ENCODE results near the gene CAMK2N1. TPM values are rescaled to one million over a fixed set of nuclear protein-coding genes. Genes with fewer than 3 reads are reported as not detected.

Gene CAMK2N1
- total RNA-seq, 1 experiment from 2014 or later, result 51.2 TPM

- intact Hi-C loops (cut with micrococcal nuclease), result no loop called here
- ChIA-PET POLR2A (ENCODE audit: unreplicated experiment) (no interaction called here), CTCF (no interaction called here)
- DNase-seq, result no peak
- Histone ChIP-seq H3F3A (ENCODE audit: low read length, unreplicated experiment) (peaks cover 3% of the 10 kb centered on the region), H3K27me3 (ENCODE audit: low read length) (peaks cover 3% of the 10 kb centered on the region; the same call in 1 of the 2 replicates), H4K20me1 (ENCODE audit: low read length) (no peaks in the 10 kb centered on the region), H3K4me2 (ENCODE audit: low read length) (no peak overlapping the region), H3K9me3 (ENCODE audit: low read length) (no peaks in the 10 kb centered on the region), H3K4me1 (ENCODE audit: insufficient read depth, low read length) (peaks cover 8% of the 10 kb centered on the region), H3K9me2 (replicated peaks; ENCODE audit: low read length) (no peaks in the 10 kb centered on the region), H3K9ac (ENCODE audit: low read length) (no peak overlapping the region), H3K4me3 (ENCODE audit: low read length) (no peak overlapping the region), H2AFZ (ENCODE audit: low read length) (no peak overlapping the region), H3K36me3 (ENCODE audit: low read depth, low read length) (no peaks in the 10 kb centered on the region), H3K79me2 (ENCODE audit: low read length) (no peaks in the 10 kb centered on the region), H3K27ac (ENCODE audit: low read length) (no peak overlapping the region)
- TF ChIP-seq, protein P1, sequence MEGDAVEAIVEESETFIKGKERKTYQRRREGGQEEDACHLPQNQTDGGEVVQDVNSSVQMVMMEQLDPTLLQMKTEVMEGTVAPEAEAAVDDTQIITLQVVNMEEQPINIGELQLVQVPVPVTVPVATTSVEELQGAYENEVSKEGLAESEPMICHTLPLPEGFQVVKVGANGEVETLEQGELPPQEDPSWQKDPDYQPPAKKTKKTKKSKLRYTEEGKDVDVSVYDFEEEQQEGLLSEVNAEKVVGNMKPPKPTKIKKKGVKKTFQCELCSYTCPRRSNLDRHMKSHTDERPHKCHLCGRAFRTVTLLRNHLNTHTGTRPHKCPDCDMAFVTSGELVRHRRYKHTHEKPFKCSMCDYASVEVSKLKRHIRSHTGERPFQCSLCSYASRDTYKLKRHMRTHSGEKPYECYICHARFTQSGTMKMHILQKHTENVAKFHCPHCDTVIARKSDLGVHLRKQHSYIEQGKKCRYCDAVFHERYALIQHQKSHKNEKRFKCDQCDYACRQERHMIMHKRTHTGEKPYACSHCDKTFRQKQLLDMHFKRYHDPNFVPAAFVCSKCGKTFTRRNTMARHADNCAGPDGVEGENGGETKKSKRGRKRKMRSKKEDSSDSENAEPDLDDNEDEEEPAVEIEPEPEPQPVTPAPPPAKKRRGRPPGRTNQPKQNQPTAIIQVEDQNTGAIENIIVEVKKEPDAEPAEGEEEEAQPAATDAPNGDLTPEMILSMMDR (conservative IDR thresholded peaks at IDR 0.05; ENCODE audit: low read depth, low read length), result no peak
- TF ChIP-seq EZH2 (IDR thresholded peaks at IDR 0.05; ENCODE audit: low read length, unreplicated experiment) (no peak), EZH2phosphoT487 (IDR thresholded peaks at IDR 0.05; ENCODE audit: borderline replicate concordance, low read length) (no peak)
- no TSS peak for BruUV-seq (replicated peaks)
- ATAC-seq, result no peak
Observed at GRCh38 chr1:20533635-20534034, 47.6 kb upstream of the CAMK2N1 start.

DNA sequence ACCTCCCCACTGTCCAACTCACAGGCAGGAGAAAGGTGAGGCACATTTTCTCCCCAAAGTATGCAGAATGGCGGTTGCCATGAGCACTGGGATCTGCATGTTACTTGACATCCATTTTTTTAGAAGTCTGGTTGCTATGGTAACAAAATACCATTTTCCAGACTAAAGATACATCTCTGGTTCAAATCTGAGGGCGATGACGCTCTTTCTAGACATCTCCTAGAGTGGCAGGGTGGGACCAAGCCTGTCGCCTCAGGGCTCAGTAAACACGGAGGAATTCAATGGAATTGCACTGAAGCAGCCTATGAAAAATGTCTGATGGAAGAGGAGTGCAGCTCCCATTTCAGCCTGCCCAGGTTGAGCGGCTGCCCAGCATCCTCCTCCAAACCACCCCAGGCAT lies 44.9 kb upstream of the CAMK2N1 start:
- no peaks in the 10 kb centered on the region for H3K36me3 ChIP-seq (ENCODE audit: low read depth, low read length)
- ATAC-seq, result no peak
- CTCF ChIA-PET, result no interaction called here
- DNase-seq, result peak; percentile 30
- H2AFZ ChIP-seq (ENCODE audit: low read length), result no peak overlapping the region
- H3K27ac ChIP-seq (ENCODE audit: low read length), result no peak overlapping the region
- no peaks in the 10 kb centered on the region for H4K20me1 ChIP-seq (ENCODE audit: low read length)
- H3K4me3 ChIP-seq (ENCODE audit: low read length), result no peak overlapping the region
- no peaks in the 10 kb centered on the region for H3K79me2 ChIP-seq (ENCODE audit: low read length)
- H3K9me3 ChIP-seq (ENCODE audit: low read length), result no peaks in the 10 kb centered on the region
- no peak overlapping the region for H3K4me2 ChIP-seq (ENCODE audit: low read length)
- TF ChIP-seq EZH2phosphoT487 (IDR thresholded peaks at IDR 0.05; ENCODE audit: borderline replicate concordance, low read length) (no peak), EZH2 (IDR thresholded peaks at IDR 0.05; ENCODE audit: low read length, unreplicated experiment) (no peak)
- TF ChIP-seq, protein P1 (conservative IDR thresholded peaks at IDR 0.05; ENCODE audit: low read depth, low read length), result no peak
- intact Hi-C loops (cut with micrococcal nuclease), result no loop called here
- H3K27me3 ChIP-seq (ENCODE audit: low read length), result peaks cover 3% of the 10 kb centered on the region; the same call in 1 of the 2 replicates
- H3K9ac ChIP-seq (ENCODE audit: low read length), result no peak overlapping the region
- POLR2A ChIA-PET (ENCODE audit: unreplicated experiment), result no interaction called here
- no peaks in the 10 kb centered on the region for H3K9me2 ChIP-seq (replicated peaks; ENCODE audit: low read length)
- BruUV-seq (replicated peaks), result no TSS peak
- H3K4me1 ChIP-seq (ENCODE audit: insufficient read depth, low read length), result no peaks in the 10 kb centered on the region; the same call in 1 of the 2 replicates
- H3F3A ChIP-seq (ENCODE audit: low read length, unreplicated experiment), result no peaks in the 10 kb centered on the region

DNA sequence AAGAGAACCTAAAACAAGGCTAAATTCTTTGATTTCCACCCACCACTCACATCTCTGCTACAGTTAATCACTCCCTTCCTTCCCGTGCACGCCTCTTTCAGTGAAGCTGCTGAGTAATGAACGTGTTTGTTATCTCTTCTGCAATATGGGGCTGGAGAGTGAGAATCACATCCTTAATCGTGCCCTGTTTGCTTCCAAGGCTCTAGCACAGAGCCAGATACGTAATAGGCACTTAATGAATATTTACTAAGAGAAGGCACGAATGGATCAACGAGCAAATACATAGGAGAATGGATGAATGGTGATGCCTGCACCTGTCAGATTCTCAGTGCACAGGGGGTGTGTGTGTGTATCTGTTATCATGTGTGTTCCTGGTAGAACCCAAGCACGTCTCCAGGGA lies 44.3 kb upstream of the CAMK2N1 start:
- DNase-seq (no peak), ATAC-seq (no peak)
- TF ChIP-seq EZH2phosphoT487 (IDR thresholded peaks at IDR 0.05; ENCODE audit: borderline replicate concordance, low read length) (no peak), EZH2 (IDR thresholded peaks at IDR 0.05; ENCODE audit: low read length, unreplicated experiment) (no peak)
- TF ChIP-seq, protein P1 (conservative IDR thresholded peaks at IDR 0.05; ENCODE audit: low read depth, low read length), result no peak
- H3K9me3 ChIP-seq (ENCODE audit: low read length), result no peaks in the 10 kb centered on the region
- BruUV-seq (replicated peaks), result no TSS peak
- CTCF ChIA-PET, result no interaction called here
- peaks cover 3% of the 10 kb centered on the region; the same call in 1 of the 2 replicates for H3K27me3 ChIP-seq (ENCODE audit: low read length)
- intact Hi-C loops (cut with micrococcal nuclease), result no loop called here
- H3F3A ChIP-seq (ENCODE audit: low read length, unreplicated experiment), result no peaks in the 10 kb centered on the region
- no peaks in the 10 kb centered on the region for H3K9me2 ChIP-seq (replicated peaks; ENCODE audit: low read length)
- no peaks in the 10 kb centered on the region for H4K20me1 ChIP-seq (ENCODE audit: low read length)
- H3K4me2 ChIP-seq (ENCODE audit: low read length), result no peak overlapping the region
- no peaks in the 10 kb centered on the region; the same call in 1 of the 2 replicates for H3K4me1 ChIP-seq (ENCODE audit: insufficient read depth, low read length)
- POLR2A ChIA-PET (ENCODE audit: unreplicated experiment), result no interaction called here
- H3K79me2 ChIP-seq (ENCODE audit: low read length), result no peaks in the 10 kb centered on the region
- no peak overlapping the region for H3K9ac ChIP-seq (ENCODE audit: low read length)
- no peak overlapping the region for H3K4me3 ChIP-seq (ENCODE audit: low read length)
- no peak overlapping the region for H2AFZ ChIP-seq (ENCODE audit: low read length)
- no peaks in the 10 kb centered on the region for H3K36me3 ChIP-seq (ENCODE audit: low read depth, low read length)
- no peak overlapping the region for H3K27ac ChIP-seq (ENCODE audit: low read length)
